ENCODE measurements around the gene ITPR1. TPM values are rescaled to one million over a fixed set of nuclear protein-coding genes. Genes with fewer than 3 reads are reported as not detected.

Gene ITPR1
- total RNA-seq, 1 donor: 16.4 TPM

GRCh38 chr3:4467522-4467867 is 25.7 kb upstream of the ITPR1 start:
- no peak for TF ChIP-seq CTCF (IDR thresholded peaks at IDR 0.05; ENCODE audit: insufficient read depth, low read depth, low read length)
- peak overlapping the region; percentile 90 for H3K4me3 ChIP-seq (ENCODE audit: low read depth, low read length)
- peak; percentile 2 for DNase-seq (ENCODE audit: low read depth)

GRCh38 chr3:4471907-4472306 is 21.2 kb upstream of the ITPR1 start:
- DNase-seq (ENCODE audit: low read depth): no peak
- no peak overlapping the region for H3K4me3 ChIP-seq (ENCODE audit: low read depth, low read length)
- no peak for TF ChIP-seq CTCF (IDR thresholded peaks at IDR 0.05; ENCODE audit: insufficient read depth, low read depth, low read length)

GRCh38 chr3:4472312-4472711 is 20.8 kb upstream of the ITPR1 start:
- DNase-seq (ENCODE audit: low read depth): no peak
- no peak overlapping the region for H3K4me3 ChIP-seq (ENCODE audit: low read depth, low read length)
- TF ChIP-seq CTCF (IDR thresholded peaks at IDR 0.05; ENCODE audit: insufficient read depth, low read depth, low read length): no peak

- DNase-seq (ENCODE audit: low read depth): no peak
Measured at GRCh38 chr3:4472766-4473165, 20.4 kb upstream of the ITPR1 start.

GRCh38 chr3:4474683-4475490 is 18.3 kb upstream of the ITPR1 start:
- no peak overlapping the region for H3K4me3 ChIP-seq (ENCODE audit: low read depth, low read length)
- DNase-seq (ENCODE audit: low read depth): no peak

More at GRCh38 chr3:4472766-4473165, 20.4 kb upstream of the ITPR1 start:
- no peak for TF ChIP-seq CTCF (IDR thresholded peaks at IDR 0.05; ENCODE audit: insufficient read depth, low read depth, low read length)
- no peak overlapping the region for H3K4me3 ChIP-seq (ENCODE audit: low read depth, low read length)

GRCh38 chr3:4475804-4476203 is 17.3 kb upstream of the ITPR1 start:
- no peak for DNase-seq (ENCODE audit: low read depth)
- TF ChIP-seq CTCF (IDR thresholded peaks at IDR 0.05; ENCODE audit: insufficient read depth, low read depth, low read length): no peak

More at GRCh38 chr3:4474683-4475490, 18.3 kb upstream of the ITPR1 start:
- no peak for TF ChIP-seq CTCF (IDR thresholded peaks at IDR 0.05; ENCODE audit: insufficient read depth, low read depth, low read length)

GRCh38 chr3:4476496-4476895 is 16.7 kb upstream of the ITPR1 start:
- no peak for DNase-seq (ENCODE audit: low read depth)

More at GRCh38 chr3:4475804-4476203, 17.3 kb upstream of the ITPR1 start:
- no peak overlapping the region for H3K4me3 ChIP-seq (ENCODE audit: low read depth, low read length)

More at GRCh38 chr3:4476496-4476895, 16.7 kb upstream of the ITPR1 start:
- no peak for TF ChIP-seq CTCF (IDR thresholded peaks at IDR 0.05; ENCODE audit: insufficient read depth, low read depth, low read length)
- no peak overlapping the region for H3K4me3 ChIP-seq (ENCODE audit: low read depth, low read length)

All from fibroblast of villous mesenchyme (primary cell).